B cell (primary cell): ENCODE measurements around the gene SENP1.

Experiments used
- CTCF ChIP-seq: fragments of 200-600 bp; IDR thresholded peaks from one replicate; pipeline ENCODE4 v1.8.0; 2022; ENCODE audit warnings: antibody characterized with exemption, mild to moderate bottlenecking
- EZH2 ChIP-seq: IDR thresholded peaks from 2 replicates; pipeline ENCODE4 v1.6.1; 2012; ENCODE audit warnings: borderline replicate concordance, low read depth, mild to moderate bottlenecking, moderate library complexity, low read length; ENCODE audit not compliant: insufficient read depth, poor library complexity, severe bottlenecking

GRCh38 chr12:48050174-48050573 lies 55.7 kb downstream of the SENP1 start:
- TF ChIP-seq CTCF (no peak), EZH2 (no peak)
